Activated CD4-positive, alpha-beta T cell treated with anti-CD3 and anti-CD28 coated beads, Interleukin-2, Interleukin-4, amounts not matched to agents 100 ng/mL and 50 ng/mL, durations not matched to agents 16 hours and 8 hours (primary cell): ENCODE results near the gene ZNF311.
A peak's percentile ranks its signal among the peaks of the same experiment; 100 is the strongest.
"Not testable (repeated sequence)": the region's sequence is repeated elsewhere in the genome, so short reads cannot be mapped to it uniquely, and the experiment has no call there.

ENCODE experiments used
- DNase-seq: peaks from one replicate; pipeline ENCODE4 v3.0.0-alpha.2; 2020; ENCODE audit warnings: low spot score

ZNF311 gene

DNA sequence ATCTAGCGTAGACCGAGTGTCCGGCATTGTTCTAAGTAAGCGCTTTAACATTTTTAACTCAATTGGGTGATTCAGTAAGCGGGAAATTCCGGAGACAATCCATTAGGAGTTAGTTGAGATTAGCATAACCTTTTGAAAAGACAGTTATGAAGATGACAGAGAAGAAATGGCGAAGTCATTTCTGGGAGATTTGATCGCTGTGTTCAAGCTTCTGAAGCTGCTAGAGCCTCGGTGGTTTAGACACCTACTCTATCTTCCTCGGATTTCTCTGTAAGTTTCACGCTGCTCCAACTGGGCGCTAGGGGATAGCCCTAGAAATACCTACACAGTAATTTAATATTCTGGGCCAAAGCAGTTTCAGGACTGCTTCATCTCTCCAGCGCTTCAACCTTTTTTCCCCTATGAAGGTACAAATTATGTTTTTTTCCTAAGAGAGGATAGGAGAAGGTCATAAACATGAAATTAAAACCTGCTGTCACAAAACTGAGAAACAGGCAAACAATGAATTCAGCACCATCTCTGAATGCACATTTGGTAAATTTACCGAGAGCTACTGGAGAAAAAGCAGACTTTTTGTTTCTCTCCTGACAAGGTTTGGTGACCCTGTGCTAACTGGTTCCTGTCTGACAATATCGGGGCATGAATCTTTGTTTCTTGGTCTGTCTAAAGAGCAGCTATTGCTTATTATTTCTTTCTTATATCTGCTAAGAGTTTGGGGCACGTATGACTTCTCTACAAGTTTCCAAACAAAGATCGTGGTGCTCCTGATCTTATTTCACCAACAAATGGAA lies 22.4 kb downstream of the ZNF311 start:
- peak; percentile 31 for DNase-seq

DNA sequence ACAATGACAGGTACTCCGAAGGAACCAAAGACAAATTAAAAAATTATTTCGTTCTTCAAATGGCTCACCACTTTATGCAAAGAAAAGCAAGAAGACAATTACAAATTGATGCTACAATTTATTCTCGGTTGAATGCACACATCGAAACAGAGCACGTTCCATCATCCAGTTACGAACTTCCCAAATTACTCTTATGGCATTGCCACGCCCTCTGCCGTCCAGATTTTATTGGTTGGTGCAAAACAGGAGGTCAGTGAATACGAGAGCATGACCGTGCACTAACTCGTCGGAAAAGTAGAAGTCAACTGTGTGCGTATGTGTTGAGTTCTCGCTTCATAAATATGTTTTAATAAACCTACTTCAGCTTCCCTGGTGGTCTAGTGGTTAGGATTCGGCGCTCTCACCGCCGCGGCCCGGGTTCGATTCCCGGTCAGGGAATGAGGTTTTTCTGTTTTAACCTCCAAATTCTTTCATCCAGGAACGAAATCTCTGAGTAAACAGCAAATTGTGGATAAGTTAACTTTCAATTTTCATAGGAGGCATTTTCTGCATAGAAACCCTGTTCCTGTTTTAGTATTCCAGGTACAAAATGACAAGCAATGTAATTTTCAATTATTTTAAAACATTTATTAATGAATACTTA lies 23.2 kb downstream of the ZNF311 start:
- peak; percentile 83 for DNase-seq

DNA sequence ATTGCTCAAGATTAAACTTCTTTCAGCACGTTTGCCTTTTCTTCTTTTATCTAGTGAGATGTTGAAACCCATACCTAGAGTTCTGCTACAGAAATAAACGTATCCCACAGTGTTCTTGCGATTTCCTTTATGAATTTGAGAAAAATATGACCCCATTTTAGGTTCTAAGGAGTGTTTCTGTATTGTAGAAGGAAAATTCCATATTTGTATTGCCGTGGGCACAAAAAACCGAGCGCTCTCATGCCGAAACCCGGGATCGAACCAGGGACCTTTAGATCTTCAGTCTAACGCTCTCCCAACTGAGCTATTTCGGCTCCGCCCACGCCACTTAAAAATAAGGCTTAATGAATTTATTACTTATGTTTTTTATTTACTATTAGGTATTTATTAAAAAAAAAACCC lies 23.7 kb downstream of the ZNF311 start:
- DNase-seq: peak; percentile 81

DNA sequence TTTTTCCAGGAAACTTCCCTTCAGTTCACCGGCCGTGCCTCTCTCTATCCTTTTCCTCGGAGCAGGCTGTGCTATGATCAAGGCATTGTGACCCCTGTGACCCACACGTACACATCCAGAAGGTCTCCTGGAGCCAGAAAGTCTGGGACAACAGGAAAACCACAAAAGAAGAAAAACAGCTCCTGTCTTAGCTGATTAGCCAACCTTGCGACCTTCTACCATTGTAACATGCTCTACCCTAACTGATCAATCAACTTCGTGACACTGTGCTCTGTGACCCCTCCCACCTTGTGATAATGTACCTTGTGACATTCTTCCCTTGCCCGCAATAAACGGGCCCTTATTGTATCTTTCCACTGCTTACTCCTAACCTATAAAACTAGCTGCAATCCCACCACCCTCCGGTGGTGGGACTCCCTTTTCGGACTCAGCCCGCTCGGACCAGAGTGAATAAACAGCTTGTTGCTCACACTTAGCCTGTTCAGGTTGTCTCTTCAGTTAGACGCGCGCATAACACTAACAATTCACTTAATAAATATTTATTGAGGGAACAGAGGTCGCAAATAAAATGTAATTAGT lies 24.2 kb downstream of the ZNF311 start:
- peak; percentile 64 for DNase-seq

DNA sequence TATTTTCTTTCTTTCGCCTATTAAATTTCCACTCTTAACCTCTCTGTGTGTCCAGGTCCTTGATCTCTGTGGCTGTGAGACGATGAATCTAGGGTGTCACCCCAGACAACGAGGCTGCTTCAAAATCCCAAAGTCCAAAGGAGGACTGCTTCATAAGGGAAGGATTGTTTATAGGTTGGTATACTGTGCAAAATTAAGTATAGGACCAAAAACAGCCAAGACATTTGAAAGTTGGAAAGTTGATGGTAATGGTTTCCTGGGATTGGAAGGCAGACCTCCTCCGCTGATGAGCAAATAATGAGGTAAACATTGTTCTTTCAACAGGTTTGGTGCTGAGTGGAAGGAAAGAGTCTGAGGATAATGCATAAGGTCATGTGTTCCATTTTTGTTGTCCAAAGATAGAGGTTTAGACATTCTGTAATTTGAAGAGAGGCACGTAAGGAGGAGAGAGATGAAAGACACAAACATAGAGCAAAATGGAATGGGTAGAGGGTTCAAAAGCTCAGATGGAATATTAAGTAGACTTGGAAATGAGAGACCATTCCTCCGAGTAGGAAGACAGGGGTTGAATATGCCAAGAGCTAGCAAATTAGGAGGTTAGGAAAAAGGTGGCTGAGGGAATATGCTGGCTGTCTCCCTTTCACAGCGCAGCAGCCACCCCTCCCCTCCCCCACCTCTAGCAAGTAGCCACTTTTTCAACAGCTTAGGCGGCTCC lies 24.8 kb downstream of the ZNF311 start:
- DNase-seq: no peak

DNA sequence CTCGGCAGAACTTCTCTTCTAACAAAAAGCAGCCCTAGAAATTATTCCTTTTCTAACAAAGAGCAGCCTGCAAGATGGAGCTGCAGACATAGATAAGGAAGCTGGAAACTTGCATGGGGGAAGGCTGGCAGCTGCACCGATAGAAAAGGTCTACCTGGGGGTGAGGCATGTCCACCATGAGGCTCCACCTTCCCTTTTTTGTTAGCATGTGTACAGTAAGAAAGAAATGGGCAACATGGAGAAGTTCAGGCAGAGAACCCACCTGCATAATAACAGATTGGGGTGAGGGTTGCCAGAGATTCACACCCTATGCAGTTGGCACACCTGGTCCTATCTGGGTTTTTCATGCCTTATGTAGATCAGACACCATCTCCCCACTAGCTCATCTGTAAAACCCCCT lies 25.4 kb downstream of the ZNF311 start:
- no peak for DNase-seq

DNA sequence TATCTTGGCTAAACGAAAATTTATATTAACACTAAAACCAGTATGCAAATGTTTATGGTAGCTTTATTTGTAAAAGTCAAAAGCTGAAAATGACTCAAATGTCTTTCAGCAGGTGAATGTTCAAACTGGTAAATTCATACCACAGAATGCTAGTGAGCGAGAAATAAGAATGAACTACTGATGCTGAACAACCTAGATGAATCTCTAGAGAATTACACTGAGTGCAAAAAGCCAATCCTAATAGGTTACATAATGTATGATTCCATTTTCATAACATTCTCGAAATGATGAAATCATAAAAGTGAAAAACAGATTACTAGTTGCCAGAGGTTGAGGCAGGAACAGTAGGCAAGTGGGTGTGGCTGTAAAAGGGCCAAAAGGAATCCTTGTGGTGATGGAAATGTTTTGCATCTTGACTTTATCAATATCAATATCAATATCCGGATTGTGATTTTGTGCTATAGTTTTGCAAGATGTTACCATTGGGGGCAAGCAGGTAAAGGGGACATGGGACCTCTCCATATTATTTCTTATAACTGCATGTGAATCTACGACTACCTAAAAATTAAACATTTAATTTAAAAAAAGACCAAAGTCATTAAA lies 26.1 kb downstream of the ZNF311 start:
- no peak for DNase-seq

DNA sequence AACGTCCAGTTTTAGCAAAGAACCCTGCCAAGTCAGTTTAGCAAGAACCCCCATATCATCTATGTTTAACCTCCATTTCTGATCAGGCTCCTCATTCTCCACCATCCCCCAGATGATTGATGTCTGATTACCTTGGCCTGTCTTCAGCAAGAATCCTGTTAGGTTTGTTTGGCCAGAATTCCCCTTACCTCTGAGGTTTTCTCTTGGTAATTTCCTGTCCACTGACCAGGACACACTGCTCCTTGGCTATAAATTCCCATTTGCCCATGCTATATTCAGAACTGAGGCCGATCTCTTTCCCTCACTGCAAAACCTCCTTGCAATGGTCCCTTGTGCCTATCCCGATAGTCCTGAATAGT lies 27.0 kb downstream of the ZNF311 start:
- no peak for DNase-seq

DNA sequence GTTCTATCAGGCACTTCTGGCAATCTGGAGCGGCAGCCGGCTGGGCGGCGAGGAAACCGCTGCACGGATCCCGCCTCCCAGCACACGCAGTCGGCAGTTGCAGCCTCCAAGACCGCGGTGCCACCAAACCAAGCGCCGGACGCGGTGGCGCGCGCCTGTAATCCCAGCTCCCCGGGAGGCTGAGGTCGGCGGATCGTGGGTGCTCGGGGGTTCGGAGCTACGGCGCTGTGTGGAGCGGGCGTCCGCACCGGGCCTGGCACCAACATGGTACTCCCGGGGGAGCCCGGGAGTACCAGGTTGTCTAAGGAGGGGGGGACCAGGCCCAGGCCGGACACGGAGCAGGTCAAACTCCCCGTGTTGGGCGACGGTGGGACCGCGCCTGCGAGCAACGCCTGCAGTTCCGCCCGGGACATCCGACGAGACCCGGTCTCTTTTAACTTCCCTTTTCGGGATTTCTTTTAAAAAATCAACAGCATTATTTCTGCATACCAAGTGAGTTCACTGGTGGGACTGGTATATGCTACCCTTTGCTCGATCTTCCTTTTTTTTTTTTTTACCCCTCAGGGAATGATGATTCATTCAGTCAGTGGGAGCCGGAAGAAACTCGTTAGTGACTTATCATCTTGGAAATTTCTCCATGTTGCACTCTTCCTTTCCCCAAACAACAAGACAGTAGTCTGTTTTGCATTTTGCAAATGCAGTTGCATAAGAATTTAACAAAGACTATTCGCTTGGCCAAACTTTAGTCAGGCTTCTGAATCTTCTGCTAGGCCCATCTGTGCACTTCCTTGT lies 27.6 kb downstream of the ZNF311 start:
- DNase-seq: no peak

DNA sequence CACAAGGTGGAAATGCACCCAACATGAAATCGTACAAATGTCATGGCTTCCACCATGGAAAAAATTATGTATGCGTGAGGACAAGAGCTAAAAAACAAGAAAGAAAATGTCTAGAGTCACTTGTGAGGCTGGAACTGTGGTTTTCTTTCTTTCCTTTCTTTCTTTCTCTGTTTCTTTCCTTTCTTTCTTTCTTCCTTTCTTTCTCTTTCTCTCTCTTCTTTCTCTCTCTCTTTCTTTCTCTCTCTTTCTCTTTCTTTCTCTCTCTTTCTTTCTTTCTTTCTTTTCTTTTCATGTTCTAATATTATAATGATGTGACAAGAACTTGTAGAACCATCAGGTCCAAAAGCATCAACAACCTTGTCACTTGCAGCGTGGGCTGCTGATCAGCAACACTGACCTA lies 28.4 kb downstream of the ZNF311 start:
- no peak for DNase-seq

DNA sequence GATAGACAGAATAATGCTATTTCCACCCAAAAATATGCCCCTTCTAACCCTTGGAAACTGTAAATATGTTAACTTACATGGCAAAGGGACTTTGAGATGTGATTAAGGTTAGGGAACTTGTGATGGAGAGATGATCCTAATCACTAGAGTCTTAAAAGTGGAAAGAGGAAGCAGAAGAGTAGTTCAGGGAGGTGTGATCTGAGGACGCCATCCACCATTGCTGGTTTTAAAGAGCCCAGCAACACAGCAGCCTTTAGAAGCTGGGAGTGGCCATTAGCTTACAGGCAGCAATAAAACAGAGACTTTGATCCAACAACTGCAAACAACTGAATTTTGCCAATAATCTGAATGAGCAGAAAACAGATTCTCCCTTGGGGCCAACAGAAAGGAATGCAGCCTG lies 30.6 kb downstream of the ZNF311 start:
- DNase-seq: no peak

DNA sequence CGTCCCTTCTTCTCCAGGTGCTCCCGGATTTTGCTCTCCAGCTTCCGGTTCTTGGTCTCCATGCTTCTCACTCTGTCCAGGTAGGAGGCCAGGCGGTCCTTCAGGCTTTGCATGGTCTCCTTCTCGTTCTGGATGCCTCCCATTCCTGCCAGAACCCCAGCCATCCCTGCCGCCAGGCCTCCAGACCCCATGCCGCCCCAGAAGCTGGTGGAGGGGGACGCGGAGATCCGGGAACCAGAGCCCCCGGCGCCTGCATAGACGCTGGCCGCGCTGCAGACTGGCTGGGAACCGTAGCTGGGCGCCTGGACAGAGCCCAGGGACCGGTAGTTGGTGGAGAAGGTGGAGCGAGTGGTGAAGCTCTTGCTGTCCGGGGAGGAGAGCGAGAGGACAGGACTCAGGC lies 35.1 kb downstream of the ZNF311 start:
- not testable (repeated sequence) for DNase-seq

DNA sequence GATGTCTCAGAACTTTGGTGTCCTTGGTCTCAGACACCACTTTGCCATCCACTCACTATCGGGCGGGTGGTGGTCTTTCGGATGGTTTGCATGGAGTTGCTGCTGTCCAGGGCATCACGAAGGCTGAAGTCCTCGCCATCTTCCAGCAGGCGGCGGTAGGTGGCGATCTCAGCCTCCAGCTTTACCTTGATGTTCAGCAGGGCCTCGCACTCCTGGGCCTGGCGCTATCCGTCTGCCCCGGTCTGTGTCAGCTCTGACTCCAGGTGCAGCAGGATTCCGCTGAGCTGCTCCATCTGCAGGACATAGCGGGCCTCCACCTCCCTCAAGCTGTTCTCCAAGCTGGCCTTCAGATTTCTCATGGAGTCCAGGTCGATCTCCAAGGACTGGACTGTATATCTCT lies 36.0 kb downstream of the ZNF311 start:
- DNase-seq: no peak

DNA sequence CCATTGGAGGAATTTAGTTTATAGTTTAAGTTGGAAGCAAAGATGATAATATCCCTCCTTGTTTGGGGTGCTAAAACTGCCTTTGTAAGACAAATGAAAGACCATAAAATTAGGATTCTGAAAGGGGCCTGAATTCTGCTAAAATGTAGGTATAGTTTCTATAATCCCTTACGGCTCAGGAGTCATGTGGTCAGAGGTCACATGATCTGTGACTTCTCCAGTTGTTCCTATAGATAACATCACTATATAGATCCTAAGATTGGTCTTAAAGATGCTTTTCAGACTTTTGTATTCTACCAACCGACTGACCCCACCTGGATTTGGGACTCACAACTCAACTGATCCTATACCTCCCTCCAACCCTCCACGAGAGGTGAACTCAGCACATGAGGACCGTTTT lies 36.6 kb downstream of the ZNF311 start:
- no peak for DNase-seq

DNA sequence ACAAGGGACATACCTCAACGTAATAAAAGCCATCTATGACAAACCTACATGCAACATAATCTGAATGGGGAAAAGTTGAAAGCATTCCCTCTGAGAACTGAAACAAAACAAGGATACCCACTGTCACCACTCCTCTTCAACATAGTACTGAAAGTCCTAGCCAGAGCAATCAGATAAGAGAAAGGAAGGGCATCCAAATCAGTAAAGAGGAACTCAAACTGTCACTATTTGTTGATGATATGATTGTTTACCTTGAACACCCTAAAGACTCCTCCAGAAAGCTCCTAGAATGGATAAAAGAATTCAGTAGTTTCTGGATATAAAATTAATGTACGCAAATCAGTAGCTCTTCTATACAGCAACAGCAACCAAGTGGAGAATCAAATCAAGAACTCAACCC lies 39.4 kb downstream of the ZNF311 start:
- DNase-seq: no peak

DNA sequence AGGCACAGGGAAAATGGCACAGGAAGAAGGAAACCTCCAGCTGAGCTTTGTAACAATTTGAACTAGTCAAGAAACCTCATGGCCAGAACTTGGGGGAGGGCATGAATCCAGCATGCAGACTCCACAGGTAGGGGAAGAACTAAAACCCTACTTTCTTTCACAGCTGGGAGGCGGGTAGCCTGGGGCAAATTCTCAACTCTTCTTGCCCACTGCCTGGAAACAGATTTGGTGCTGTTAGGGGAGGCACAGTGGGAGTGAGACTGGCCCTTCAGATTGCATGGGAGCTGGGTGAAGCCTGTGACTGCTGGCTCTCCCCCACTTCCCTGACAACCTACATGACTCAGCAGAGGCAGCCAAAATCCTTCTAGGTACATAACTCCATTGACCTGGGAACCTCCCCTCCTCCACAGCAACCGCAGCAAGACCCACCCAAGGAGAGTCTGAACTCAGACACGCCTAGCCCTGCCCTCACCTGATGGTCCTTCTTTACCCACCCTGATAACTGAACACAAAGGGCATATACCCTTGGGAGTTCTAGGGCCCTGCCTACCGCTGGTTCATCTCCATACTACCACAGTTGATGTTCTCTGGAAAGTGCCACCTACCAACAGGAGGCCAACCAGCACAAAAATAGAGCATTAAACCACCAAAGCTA lies 44.1 kb downstream of the ZNF311 start:
- DNase-seq: no peak

DNA sequence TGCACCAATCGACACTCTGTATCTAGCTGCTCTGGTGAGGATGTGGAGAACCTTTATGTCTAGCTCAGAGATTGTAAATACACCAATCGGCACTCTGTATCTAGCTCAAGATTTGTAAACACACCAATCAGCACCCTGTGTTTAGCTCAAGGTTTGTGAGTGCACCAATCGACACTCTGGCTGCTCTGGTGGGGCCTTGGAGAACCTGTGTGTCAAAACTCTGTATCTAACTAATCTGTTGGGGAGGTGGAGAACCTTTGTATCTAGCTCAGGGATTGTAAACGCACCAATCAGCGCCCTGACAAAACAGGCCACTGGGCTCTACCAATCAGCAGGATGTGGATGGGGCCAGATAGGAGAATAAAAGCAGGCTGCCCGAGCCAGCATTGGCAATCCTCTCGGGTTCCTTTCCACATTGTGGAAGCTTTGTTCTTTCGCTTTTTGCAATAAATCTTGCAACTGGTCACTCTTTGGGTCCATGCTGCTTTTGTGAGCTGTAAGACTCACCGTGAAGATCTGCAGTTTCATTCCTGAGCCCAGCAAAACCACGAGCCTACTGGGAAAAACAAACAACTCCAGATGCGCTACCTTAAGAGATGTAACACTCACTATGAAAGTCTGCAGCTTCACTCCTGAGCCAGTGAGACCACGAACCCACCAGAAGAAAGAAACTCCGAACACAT lies 46.4 kb downstream of the ZNF311 start:
- not testable (repeated sequence) for DNase-seq

DNA sequence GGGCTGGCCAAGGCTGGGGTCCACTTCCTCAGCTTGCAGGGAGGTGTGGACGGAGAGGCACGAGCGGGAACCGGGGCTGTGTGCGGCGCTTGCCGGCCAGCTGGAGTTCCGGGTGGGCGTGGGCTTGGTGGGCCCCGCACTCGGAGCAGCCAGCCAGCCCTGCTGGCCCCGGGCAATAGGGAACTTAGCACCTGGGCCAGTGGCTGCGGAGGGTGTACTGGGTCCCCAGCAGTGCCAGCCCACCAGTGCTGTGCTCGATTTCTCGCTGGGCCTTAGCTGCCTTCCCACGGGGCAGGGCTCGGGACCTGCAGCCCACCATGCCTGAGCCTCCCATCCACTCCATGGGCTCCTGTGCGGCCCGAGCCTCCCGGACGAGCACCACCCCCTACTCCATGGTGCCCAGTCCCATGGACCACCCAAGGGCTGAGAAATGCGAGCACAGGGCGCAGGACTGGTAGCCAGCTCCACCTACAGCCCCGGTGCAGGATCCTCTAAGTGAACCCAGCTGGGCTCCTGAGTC lies 47.3 kb downstream of the ZNF311 start:
- DNase-seq: not testable (repeated sequence)

DNA sequence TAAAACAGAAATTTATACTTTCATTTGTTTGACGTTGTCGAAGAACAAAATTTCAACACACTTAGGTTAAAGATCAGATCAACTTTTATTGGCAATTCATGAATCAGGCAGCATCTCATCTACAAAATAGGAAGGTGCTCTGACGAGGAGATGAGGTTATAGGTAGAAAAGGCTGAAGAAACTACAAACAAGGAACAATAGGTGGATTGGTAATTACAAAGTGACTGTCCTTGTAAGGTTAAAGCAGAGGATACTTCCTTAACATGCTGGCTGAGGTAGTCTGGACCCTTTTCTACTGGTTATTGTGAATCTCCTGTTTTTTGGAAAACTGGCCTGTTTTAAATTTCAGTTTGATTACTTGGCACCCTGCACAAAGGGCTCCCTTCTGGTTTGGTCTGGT lies 48.8 kb downstream of the ZNF311 start:
- no peak for DNase-seq

DNA sequence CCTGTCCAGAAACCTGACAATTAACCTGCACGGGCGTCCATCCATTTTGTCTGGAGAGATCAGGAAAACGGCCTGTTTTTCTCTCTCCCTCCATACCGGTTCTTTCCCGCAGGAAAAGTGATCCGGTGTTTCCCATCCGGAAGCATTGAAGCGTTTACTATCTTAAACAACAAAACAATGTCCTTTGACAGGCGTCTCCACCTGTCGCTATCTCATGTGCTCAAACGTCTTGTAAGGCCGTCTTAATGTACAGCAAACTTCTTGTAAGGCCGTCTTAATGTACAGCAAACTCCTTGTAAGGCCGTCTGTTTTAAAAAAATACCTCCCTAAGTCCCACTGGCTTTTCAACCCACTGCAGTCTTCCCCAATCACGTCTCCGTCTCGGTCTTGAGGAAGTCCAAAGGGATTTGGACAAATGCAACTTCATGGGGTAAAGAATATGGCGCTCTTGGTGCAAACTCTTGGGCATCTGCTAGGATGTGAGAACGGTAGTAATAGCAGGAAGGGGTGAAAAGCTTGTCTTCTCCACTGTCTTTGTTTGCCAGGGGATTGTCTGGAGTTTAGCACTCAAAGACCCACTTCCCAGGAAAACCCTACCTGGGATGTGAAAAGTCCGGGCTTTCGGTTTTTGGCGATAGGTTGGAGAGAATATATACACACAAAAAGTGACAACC lies 51.4 kb downstream of the ZNF311 start:
- no peak for DNase-seq
